GM12801 (cell line): ENCODE measurements around the gene MRE11.

Experiments used
- TF ChIP-seq, protein P1 (sequence below): IDR thresholded peaks from one replicate; pipeline ENCODE4 v1.5.1; 2011; ENCODE audit warnings: control low read depth; ENCODE audit not compliant: insufficient read length; ENCODE audit errors: extremely low read depth

MRE11 gene

DNA sequence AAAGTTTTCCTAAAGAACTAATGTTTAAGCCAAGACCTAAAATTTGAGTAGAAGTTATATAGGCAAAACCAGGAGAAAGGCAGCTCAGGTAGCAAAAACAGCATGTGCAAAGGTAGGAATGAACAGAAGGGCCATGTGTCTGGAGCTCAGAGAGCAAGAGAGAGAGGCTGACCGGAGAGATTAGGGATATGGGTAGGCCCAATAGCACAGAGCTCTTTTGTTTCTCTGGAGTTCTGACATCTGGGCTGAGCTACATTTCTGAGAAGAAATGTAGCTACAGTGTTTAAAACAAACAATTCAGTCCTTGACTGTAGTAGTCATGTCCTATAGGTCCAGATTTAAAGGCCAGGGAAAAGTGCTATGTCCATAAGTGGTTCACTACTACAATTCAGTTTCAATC is 23.1 kb upstream of the MRE11 start:
- TF ChIP-seq, protein P1, sequence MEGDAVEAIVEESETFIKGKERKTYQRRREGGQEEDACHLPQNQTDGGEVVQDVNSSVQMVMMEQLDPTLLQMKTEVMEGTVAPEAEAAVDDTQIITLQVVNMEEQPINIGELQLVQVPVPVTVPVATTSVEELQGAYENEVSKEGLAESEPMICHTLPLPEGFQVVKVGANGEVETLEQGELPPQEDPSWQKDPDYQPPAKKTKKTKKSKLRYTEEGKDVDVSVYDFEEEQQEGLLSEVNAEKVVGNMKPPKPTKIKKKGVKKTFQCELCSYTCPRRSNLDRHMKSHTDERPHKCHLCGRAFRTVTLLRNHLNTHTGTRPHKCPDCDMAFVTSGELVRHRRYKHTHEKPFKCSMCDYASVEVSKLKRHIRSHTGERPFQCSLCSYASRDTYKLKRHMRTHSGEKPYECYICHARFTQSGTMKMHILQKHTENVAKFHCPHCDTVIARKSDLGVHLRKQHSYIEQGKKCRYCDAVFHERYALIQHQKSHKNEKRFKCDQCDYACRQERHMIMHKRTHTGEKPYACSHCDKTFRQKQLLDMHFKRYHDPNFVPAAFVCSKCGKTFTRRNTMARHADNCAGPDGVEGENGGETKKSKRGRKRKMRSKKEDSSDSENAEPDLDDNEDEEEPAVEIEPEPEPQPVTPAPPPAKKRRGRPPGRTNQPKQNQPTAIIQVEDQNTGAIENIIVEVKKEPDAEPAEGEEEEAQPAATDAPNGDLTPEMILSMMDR: no peak

DNA sequence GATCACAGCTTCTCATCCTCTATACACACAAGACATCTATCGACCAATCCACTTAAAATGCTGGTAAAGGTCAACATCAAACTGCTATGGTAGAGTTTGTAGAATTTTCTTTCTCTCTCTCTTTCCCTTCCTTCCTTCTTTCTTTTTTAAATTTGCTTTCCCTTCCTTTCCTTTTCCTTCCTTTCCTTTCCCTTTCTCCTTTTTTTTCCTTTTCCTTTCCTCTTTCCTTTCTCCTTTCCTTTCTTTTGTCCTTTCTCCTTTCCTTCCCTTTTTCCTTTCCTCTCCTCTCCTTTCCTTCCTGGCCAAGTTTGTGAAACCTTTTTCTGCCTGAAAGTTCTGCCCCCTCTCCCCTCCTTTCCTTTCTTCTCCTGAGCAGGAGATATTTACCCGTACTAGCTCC is 21.8 kb upstream of the MRE11 start:
- TF ChIP-seq, protein P1: no peak

DNA sequence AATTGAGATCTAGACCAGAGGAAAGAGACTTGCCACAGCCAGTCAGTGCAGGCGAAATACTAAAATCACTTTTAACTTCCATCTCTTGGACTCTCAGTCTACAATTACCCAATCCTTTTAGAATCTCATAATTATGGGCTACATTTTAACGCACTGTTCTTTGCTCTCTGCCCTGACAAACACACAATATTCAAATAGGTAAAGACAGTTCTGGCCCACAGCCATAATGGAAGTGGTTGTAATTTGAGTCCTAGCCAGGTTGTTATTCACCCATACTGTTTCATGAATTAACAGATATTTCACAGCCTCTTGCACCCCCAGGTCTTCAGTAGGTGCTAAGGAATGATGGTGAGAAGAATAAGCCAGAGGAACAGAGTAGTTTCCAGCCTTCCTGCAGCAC is 19.4 kb upstream of the MRE11 start:
- TF ChIP-seq, protein P1: no peak

DNA sequence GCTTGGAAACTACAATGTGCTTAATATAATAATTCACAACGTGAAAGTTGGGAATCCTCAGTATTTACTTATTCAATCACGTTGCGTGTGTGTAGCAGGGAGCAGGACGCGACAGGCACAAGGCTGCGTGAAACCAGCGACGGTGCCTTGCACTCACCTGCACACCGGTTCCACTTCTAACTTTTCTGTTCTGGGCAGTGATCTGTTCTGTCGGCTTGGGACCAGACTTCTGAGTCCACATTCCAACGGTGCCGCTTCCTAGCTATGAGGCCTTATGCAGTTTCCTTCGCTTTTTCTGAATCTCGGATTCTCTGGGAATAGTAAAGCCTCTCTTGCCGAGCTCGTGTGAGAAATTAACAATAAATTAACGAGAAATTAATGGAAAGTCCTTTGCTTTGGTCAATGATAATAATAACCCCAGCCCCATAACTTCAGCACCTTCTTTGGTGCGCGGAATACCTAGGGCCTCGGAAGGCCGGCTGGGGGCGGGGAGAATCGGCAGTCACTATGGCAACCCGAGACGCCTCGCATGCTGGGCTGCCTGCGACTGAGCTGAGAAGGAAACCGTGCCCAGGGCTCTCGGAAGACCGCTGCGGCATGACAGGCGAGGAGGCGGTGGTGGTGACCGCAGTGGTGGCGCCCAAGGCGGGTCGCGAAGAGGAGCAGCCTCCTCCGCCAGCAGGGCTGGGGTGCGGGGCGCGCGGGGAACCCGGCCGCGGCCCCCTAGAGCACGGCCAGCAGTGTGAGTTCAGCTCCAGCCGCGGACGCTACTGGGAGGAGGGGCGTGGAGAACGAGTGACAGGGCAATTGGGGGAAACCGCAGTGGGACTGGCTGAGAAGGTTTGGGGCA is 18.5 kb upstream of the MRE11 start, which contains the start of gene C11orf97:
C11orf97 (plus strand) TSS at position 530 of the 850 bp plus-strand sequence; CDS start at position 598, 68 bp downstream.
- TF ChIP-seq, protein P1: no peak

DNA sequence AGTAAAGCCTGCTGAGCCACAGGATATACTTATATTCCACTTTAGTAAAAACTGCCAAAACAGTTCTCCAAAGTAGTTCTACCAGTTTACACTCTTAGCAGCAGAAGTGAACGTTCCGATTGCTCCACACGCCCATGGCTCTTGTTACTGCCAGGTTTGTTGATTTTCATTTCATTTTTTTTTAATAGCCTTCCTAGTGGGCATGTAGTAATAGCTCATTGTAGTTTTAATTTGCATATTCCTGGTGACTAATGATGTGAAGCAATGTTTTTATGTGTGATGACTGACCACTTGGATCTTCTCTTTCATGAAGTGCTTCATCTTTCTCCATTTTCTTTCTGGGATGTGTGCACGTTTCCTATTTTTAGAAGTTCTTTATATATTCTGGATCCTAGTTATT is 13.8 kb upstream of the MRE11 start:
- TF ChIP-seq, protein P1: no peak

DNA sequence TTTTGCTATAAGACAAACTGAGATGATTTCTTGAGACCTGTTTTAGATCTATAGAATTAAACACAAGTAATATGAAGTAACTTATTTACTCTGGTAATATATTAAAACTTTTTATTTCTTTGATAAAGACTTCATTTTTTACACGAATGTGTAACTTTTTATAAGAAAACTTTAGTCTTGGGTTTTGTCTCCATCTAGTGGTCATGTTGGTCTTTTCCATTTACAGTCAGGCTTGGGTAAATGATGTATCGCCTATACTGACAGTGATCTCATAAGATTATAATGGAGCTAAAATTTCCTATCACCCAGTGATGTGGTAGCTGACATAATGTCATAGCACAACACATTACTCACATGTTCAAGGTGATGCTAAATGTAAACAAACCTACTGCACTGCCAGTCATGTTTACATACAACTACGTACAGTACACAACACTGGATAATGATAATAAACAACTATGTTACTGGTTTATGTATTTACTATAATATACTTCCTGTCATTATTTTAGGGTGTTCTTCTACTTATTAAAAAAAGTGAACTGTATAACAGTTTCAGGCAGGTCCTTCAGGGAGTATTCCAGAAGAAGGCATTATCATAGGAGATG is 11.1 kb upstream of the MRE11 start:
- TF ChIP-seq, protein P1: no peak

DNA sequence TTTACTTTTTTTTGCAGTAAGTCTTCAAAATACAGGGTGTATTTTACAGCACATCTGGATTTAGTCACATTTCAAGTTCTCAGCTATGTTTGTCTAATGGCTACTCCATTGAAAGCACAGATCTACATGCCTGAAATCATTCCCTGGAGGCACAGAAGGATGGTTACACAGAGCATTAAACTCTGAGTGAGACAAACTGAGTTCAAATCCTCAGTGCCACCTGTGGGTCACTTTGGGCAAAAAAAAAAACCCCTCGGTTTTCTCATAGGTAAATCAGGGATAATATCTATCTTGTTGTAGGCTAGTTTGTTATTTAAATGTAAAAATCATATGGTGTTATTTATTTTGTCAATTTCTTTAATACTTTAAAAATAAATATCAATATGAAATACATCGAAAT is 7.9 kb upstream of the MRE11 start:
- TF ChIP-seq, protein P1: no peak
